TTC549 (cell line): ENCODE results near the gene NFASC.

Experiments used
- FAIRE-seq: peaks from 2 replicates; lab custom pipeline; 2012; peaks lifted over from hg19 to GRCh38; lab: Jason Lieb, UNC

NFASC gene

GRCh38 chr1:204889681-204890383 is 19.2 kb downstream of the NFASC start:
- no peak for FAIRE-seq

GRCh38 chr1:204891860-204892259 is 21.2 kb downstream of the NFASC start:
- no peak for FAIRE-seq

GRCh38 chr1:204894031-204894430 is 23.4 kb downstream of the NFASC start:
- FAIRE-seq: no peak

DNA sequence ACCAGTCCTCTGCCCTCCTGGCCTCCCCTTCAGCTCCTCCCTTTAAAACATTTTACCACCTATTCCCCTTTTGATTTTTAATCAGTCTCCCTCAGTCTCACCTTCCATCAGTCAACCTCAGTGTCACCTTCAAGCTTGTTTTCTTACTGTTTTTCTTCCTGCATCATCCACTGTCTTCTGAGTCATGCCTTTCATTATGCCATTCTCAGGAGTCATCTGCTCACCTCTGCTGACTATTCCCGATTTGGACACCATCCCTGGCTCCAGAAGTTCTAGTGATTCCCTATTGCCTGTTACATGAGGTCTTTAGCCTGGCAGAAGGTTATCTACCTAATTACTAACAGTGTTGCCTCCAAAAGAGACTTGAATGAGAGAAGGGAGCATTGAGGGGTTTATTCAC is 23.9 kb downstream of the NFASC start:
- no peak for FAIRE-seq

DNA sequence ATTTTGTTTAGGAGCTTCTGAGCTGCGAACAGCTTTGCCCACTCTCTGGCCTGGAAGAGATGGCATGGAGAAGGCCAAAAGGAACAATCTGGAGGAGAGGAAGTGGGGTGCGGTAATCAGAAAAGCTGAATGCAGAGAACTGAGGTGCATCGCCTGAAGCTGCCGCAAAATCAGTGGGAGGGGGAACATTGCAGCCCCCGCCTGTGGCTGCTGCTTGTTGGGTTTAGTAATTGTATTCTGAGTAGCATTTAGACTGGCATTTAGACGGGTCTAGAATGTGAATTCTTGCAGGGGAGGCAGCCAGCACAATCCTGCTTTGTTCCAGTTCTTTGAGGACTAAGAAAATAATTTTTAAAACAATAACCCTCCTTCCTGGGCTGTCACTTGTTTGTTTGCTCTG is 25.4 kb downstream of the NFASC start:
- no peak for FAIRE-seq

DNA sequence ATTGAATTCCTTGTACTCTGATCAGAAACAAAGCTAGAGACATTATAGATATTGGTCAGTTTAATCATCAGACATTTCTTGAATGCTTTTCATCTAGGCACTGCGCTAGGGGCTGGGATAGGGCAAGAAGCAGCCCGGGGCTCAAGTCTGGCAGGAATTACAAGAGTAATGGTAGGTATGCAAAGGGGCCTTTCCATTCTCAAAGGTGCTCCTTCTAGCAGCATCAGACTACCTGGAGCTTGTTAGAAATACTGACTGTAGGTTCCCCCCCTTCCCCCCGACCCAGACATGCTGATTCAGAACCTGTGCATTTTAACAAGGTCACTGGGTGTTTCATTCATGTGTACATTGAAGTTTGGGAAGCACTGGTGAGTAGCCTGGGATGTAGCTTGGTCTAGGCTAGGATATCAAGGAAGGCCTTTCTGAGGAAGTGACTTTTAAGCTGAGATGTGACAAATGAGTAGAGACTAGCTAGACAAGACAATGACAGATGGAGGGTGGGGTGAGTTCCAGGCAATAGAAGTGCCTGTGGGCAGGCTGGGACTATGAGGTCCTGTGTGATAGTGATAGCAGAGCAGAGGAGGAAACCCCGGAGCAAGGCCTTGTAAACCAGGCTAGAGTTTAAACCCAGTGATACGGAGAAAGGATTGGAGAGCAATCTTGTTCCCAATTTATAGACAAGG is 26.3 kb downstream of the NFASC start:
- FAIRE-seq: no peak

DNA sequence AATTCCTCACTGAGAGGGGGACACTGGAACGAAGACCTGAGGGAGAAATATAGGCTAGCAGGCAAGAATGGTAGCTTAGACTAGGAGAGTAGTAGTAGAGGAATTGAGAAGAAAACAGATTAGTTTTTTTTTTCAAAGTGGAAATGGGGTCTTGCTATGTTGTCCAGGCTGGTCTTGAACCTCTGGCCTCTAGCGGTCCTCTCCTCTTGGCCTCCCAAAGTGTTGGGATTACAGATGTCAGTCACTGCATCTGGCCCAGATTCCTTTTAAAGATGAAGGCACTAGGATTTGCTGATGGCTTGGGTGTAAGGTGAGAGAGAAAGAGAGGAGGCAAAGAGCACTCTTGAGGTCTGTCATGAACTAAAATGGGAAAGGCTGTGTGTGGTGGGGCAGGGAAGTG is 30.1 kb downstream of the NFASC start:
- FAIRE-seq: no peak

- no peak for FAIRE-seq
These were observed 32.0 kb downstream of the NFASC start for GRCh38 chr1:204902671-204903070.

- FAIRE-seq: no peak
These were observed 33.7 kb downstream of the NFASC start for GRCh38 chr1:204904228-204904810.

GRCh38 chr1:204909109-204909508 is 38.4 kb downstream of the NFASC start:
- no peak for FAIRE-seq

GRCh38 chr1:204915861-204916495 is 45.3 kb downstream of the NFASC start:
- no peak for FAIRE-seq

DNA sequence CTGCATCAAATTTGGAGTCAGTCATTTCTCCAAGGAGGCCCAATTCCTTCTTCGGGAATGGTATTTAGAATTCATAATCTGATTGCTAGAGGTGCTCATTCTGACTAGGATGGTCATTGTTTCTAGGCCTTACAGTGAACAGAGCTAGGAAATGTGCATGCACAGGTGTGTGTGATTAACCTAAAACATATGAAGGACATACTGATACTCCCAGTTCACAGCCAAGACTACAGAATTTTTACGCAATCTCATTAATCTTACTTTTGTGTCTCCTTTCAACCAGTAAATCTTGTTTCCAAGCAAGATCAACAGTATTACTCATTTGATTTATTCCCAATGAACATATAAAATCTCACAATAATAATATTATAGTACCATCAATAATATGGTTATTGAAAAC is 47.1 kb downstream of the NFASC start:
- no peak for FAIRE-seq

- FAIRE-seq: no peak
These were observed 49.8 kb downstream of the NFASC start for GRCh38 chr1:204920511-204920910.

- no peak for FAIRE-seq
These were observed 50.3 kb downstream of the NFASC start for GRCh38 chr1:204920967-204921366.

GRCh38 chr1:204921855-204922516 is 51.3 kb downstream of the NFASC start:
- FAIRE-seq: no peak

GRCh38 chr1:204923201-204923600 is 52.5 kb downstream of the NFASC start:
- FAIRE-seq: no peak

GRCh38 chr1:204923626-204924012 is 53.0 kb downstream of the NFASC start:
- FAIRE-seq: no peak

DNA sequence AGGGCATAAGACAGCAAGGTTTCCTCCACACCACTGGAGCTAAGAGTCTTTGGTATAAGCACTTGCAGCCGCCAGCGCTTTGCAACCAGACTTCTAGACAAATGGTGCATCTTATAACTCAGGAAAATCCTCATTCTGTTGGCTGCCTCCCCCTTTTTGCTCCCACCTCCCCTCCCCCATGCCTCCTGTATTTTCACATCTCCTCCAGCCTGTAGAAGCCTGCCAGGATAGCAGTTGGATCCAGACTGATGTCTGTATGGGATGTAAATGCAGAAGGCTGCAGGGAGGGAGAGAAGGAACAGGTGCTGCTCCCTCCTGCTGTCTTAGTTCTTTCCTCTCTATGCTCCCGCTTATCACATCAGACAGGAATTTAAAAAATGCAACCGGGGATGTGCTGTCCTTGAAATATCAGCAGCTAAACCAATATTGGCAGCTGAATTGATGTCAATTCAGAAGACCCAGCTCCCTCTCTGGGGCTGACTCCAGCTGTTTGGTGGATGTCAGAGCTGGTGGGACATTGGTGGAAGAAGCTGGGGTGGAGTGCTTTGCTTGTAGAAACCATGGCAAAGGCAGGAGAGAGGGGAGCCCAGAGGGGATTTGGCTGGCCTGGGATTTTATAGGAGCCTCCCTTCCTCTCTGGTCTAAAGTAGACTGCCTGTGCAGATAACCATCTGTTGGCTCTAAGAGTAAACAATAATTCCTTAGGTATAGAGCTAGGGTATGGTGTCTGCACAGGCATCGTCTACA is 53.5 kb downstream of the NFASC start:
- no peak for FAIRE-seq

DNA sequence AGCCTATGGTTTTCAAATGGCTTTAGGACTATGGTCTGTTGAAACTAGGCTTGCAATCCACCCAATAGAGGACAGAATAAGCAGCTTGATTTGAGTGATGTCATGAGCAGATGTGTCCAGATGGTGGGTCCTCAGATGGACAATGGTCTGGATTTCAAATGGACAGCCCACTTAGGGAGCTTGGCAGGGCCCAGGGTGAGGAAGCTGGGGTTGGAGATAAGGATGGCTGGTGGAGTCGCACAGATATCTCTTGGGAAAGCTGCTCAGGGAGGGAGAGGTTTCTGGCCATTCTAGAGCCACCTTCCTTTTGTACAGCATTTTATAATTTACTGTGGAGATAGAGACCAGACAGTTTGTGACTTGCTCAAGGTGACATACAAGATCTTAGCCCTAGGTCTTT is 55.0 kb downstream of the NFASC start:
- no peak for FAIRE-seq

DNA sequence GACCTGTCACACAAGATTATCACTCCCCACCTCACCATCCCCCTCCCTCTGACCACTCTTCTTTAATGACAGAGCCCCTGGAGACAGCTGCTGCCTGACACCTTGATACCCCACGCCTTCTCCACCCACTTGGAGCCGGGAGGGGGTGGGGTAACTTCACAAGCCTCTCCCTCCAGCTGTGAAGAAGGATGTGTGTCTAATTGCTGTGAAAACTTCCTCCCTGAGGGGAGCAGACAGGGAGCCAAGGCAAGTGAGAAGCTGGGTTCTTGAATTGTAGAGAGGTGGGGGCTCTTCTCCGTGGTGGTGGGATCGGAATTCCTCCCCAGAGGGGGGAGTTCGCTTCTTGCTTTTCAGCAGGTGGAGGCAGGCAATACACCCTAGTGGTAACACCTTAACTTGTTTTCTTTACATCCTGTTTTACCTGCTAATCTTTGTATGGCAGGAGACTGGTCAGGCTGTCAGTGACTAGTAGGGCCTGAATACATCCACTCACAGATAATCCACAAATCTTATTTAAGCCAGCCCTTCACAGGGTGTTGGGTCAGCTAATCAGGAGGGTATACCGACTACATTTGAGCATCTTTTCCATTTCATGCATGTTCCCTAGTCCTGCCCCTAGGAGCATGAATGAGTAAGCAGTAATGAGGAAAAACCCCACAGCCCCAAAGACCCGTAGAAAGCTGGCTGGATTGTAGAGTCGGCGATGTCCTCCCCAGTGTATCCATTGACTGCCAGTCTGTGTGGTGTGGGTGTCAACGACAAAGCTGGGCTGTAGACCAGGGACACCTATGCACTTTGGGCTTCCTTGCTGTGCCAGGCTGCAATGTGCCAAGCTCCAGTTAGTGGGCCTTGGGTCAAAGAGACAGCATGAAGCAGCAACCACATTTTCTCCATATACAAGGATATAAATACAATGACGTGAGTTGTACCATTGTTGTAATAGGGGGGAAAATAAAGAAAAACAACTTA is 57.3 kb downstream of the NFASC start:
- no peak for FAIRE-seq
